Small intestine (tissue), 7 donors: ENCODE results near the gene SVOP. TPM values are rescaled to one million over a fixed set of nuclear protein-coding genes. Genes with fewer than 3 reads are reported as not detected.
A peak's percentile ranks its signal among the peaks of the same experiment; 100 is the strongest.
"Not testable (repeated sequence)": the region's sequence is repeated elsewhere in the genome, so short reads cannot be mapped to it uniquely, and the experiment has no call there.

Experiments
- DNase-seq, 2 donors: peaks; one replicate each; pipeline versions ENCODE4 v3.0.0 to v3.0.0-alpha.2; 2013
- FAIRE-seq: peaks from 2 replicates; lab custom pipeline; 2012; peaks lifted over from hg19 to GRCh38; lab: Jason Lieb, UNC
- H3K27ac ChIP-seq, 3 donors: one replicate each; pipeline ENCODE4 v1.5.1; 2013; ENCODE audit warnings: low read length in 2 of 3, mild to moderate bottlenecking in 2 of 3, control low read depth in 1 of 3, inconsistent platforms in 1 of 3, low read depth in 1 of 3, moderate library complexity in 1 of 3
- H3K27me3 ChIP-seq, 3 donors: one replicate each; pipeline ENCODE4 v1.6.1; 2013; ENCODE audit warnings: low read length in 3 of 3, inconsistent platforms in 1 of 3; ENCODE audit not compliant: control insufficient read depth in 3 of 3, insufficient read depth in 3 of 3
- H3K36me3 ChIP-seq, 3 donors: one replicate each; pipeline ENCODE4 v1.6.1; 2013; ENCODE audit warnings: low read length in 3 of 3, inconsistent platforms in 1 of 3, low read depth in 1 of 3, mild to moderate bottlenecking in 1 of 3, moderate library complexity in 1 of 3; ENCODE audit not compliant: control insufficient read depth in 3 of 3, insufficient read depth in 2 of 3
- H3K4me1 ChIP-seq, 3 donors: one replicate each; pipeline ENCODE4 v1.6.1; 2013; ENCODE audit warnings: low read length in 2 of 3, inconsistent platforms in 1 of 3, low read depth in 1 of 3, mild to moderate bottlenecking in 1 of 3, moderate library complexity in 1 of 3; ENCODE audit not compliant: control insufficient read depth in 3 of 3, insufficient read depth in 2 of 3
- H3K4me3 ChIP-seq, 3 donors: one replicate each; pipeline ENCODE4 v1.5.1; 2013; ENCODE audit warnings: low read length in 3 of 3, control low read depth in 1 of 3, inconsistent platforms in 1 of 3, low read depth in 1 of 3, mild to moderate bottlenecking in 1 of 3, moderate library complexity in 1 of 3
- H3K9me3 ChIP-seq, 2 donors: one replicate each; pipeline ENCODE4 v1.6.1; 2013; ENCODE audit warnings: low read depth in 1 of 2, low read length in 1 of 2; ENCODE audit not compliant: control insufficient read depth in 2 of 2, insufficient read depth in 1 of 2
- WGBS, 3 donors: extraction: QIAGEN DNeasy Blood & Tissue Kit; methylation state at CpG; one replicate each; pipeline ENCODE4 v1.1.7; 2013; 5-methylcytosine and 5-hydroxymethylcytosine counted together
- polyA plus RNA-seq, 4 donors: library from polyadenylated mRNA; stranded (reverse) in 3 of 4; unstranded in 1 of 4; fragments of 200-250 nt in 3 of 4; fragments of 120-200 nt in 1 of 4; gene quantifications; one replicate each; pipeline versions ENCODE4 v1.2.1 to v1.2.3, GENCODE V29; 2013
- donor health status: healthy with polysubstance abuse.
- donor health status: control.
- donor health status: control.
- donor health status: Bipolar disorder and iron deficiency.
- donor health status: healthy.

Gene SVOP
- polyA plus RNA-seq, 4 donors = 0.37 to 0.94 TPM; not detected in 2

GRCh38 chr12:109056891-109057290 lies 36.0 kb upstream of the SVOP start:
- FAIRE-seq = no peak
- no peak overlapping the region for H3K4me3 ChIP-seq
- 84 to 86% (median 85%) methylated on average over 3 of the region's 3 CpGs for WGBS, 3 donors
- no peaks in the 10 kb centered on the region for H3K9me3 ChIP-seq
- no peak overlapping the region for H3K27ac ChIP-seq
- DNase-seq = no peak
- H3K27me3 ChIP-seq = no peaks in the 10 kb centered on the region
- peaks cover 0 to 13% (median 0%) of the 10 kb centered on the region in 3 donors for H3K4me1 ChIP-seq
- H3K36me3 ChIP-seq = peaks cover 0 to 30% (median 4%) of the 10 kb centered on the region in 3 donors

- Histone ChIP-seq H3K4me1 (peaks cover 0 to 13% (median 0%) of the 10 kb centered on the region in 3 donors), H3K27me3 (no peaks in the 10 kb centered on the region), H3K9me3 (no peaks in the 10 kb centered on the region), H3K36me3 (peaks cover 0 to 14% (median 2%) of the 10 kb centered on the region in 3 donors), H3K4me3 (no peak overlapping the region), H3K27ac (peak overlapping the region; percentile 70 to 90 (median 85))
- DNase-seq (no peak), FAIRE-seq (no peak)
Measured at GRCh38 chr12:109054520-109054919, 33.7 kb upstream of the SVOP start.

- H3K36me3 ChIP-seq = peaks cover 0 to 10% (median 2%) of the 10 kb centered on the region in 3 donors
- not testable (repeated sequence) for H3K9me3 ChIP-seq, FAIRE-seq, H3K27me3 ChIP-seq, DNase-seq
- H3K27ac ChIP-seq = peak overlapping the region; percentile 70 to 90 (median 85)
- 33 to 61% (median 36%) methylated on average over 4 of the region's 4 CpGs for WGBS, 3 donors
- H3K4me1 ChIP-seq = peaks cover 0 to 13% (median 0%) of the 10 kb centered on the region in 3 donors
- peak overlapping the region in 2 of 3 donors; percentile 59 to 92 for H3K4me3 ChIP-seq
Measured at GRCh38 chr12:109054124-109054513, 33.3 kb upstream of the SVOP start.

GRCh38 chr12:109053382-109054123 lies 32.7 kb upstream of the SVOP start:
- Histone ChIP-seq H3K4me1 (peaks cover 0 to 13% (median 0%) of the 10 kb centered on the region in 3 donors), H3K27ac (peak overlapping the region; percentile 70 to 90 (median 85)), H3K9me3 (no peaks in the 10 kb centered on the region), H3K36me3 (peaks cover 0 to 10% (median 2%) of the 10 kb centered on the region in 3 donors), H3K27me3 (no peaks in the 10 kb centered on the region), H3K4me3 (peak overlapping the region; percentile 59 to 93 (median 92))
- 2 to 13% (median 6%) methylated on average over 9 of the region's 9 CpGs for WGBS, 3 donors
- DNase-seq = peak; percentile 65 to 71
- FAIRE-seq = no peak

GRCh38 chr12:109052414-109053323 lies 31.8 kb upstream of the SVOP start, which contains the start of gene USP30:
Gene USP30 (plus strand): TSS chr12:109052576. CDS start chr12:109052679, 103 bp downstream.
- FAIRE-seq (no peak), DNase-seq (peak; percentile 88 to 94)
- Histone ChIP-seq H3K27me3 (no peaks in the 10 kb centered on the region), H3K27ac (peak within 1 kb of the TSS; percentile 70 to 90 (median 85)), H3K4me3 (peak within 1 kb of the TSS; percentile 59 to 93 (median 92)), H3K4me1 (peaks cover 0 to 13% (median 0%) of the 10 kb centered on the region in 3 donors), H3K9me3 (no peaks in the 10 kb centered on the region), H3K36me3 (peaks cover 0 to 2% (median 2%) of the 10 kb centered on the region in 3 donors)
- WGBS, 3 donors = 0 to 1% (median 1%) methylated on average over 52 to 61 of the region's 61 CpGs

DNA sequence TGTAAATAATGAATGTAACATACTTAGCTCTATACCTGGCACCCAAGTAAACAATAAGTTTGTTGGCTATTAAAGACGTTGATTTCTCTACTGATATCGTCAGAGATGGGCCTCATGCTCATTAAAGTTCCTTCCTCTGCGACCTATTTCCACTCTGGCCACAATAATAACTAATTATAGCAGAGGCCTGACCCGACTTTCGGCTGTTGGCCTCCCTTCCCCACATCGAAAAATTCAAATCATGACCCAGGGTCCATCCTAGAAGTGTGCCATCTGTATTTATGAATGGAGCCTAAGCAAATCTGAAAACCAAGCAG lies 31.2 kb upstream of the SVOP start:
- no peaks in the 10 kb centered on the region for H3K27me3 ChIP-seq
- peak overlapping the region; percentile 70 to 90 (median 85) for H3K27ac ChIP-seq
- H3K4me1 ChIP-seq = peaks cover 0 to 13% (median 0%) of the 10 kb centered on the region in 3 donors
- no peaks in the 10 kb centered on the region for H3K36me3 ChIP-seq
- no peak for FAIRE-seq
- no peak for DNase-seq
- peak overlapping the region; percentile 59 to 93 (median 92) for H3K4me3 ChIP-seq
- WGBS, 3 donors = 4 to 14% (median 7%) methylated on average over 6 of the region's 6 CpGs
- H3K9me3 ChIP-seq = no peaks in the 10 kb centered on the region

DNA sequence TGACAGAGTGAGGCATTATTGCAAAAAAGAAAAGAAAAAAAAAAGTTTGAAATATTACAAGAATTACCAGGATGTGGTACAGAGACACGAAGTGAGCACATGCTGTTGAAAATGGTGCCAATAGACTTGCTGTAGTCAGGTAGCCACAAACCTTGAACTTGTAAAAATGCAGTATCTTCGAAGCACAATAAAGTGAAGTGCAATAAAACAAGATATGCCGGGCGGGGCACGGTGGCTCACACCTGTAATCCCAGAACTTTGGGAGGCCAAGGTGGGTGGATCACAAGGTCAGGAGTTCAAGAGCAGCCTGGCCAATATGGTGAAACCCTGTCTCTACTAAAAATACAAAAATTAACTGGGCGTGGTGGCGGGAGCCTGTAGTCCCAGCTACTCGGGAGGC lies 28.9 kb upstream of the SVOP start:
- not testable (repeated sequence) for H3K36me3 ChIP-seq, H3K9me3 ChIP-seq, FAIRE-seq, H3K4me3 ChIP-seq, H3K27ac ChIP-seq, H3K27me3 ChIP-seq
- WGBS, 3 donors = 40 to 69% (median 64%) methylated on average over 8 of the region's 8 CpGs
- peak in 1 of 2 donors; percentile 43 for DNase-seq
- H3K4me1 ChIP-seq = peaks cover 0 to 13% (median 0%) of the 10 kb centered on the region in 3 donors

GRCh38 chr12:109048706-109049105 lies 27.8 kb upstream of the SVOP start:
- 70 to 83% (median 73%) methylated on average over 3 of the region's 3 CpGs for WGBS, 3 donors
- H3K4me1 ChIP-seq, H3K27me3 ChIP-seq, H3K9me3 ChIP-seq, H3K27ac ChIP-seq, H3K4me3 ChIP-seq, DNase-seq, FAIRE-seq, H3K36me3 ChIP-seq: not testable (repeated sequence)
